HEK293 (cell line): Measurements from ENCODE around the gene CREM.

ENCODE experiments used
- OSR2 ChIP-seq: fragments of 450-650 bp; formaldehyde crosslinking; IDR thresholded peaks from 2 replicates; pipeline ENCODE4 v1.5.1; 2016; ENCODE audit warnings: missing biosample characterization, missing genetic modification characterization
- SP2 ChIP-seq: fragments of 450-650 bp; formaldehyde crosslinking; IDR thresholded peaks from 2 replicates; pipeline ENCODE4 v1.5.1; 2016; ENCODE audit warnings: missing biosample characterization, missing genetic modification characterization
- ZBTB17 ChIP-seq: fragments of 450-650 bp; formaldehyde crosslinking; IDR thresholded peaks from 2 replicates; pipeline ENCODE4 v1.5.1; 2016; ENCODE audit warnings: missing biosample characterization, missing genetic modification characterization
- ZBTB7A ChIP-seq: fragments of 450-650 bp; formaldehyde crosslinking; IDR thresholded peaks from 2 replicates; pipeline ENCODE4 v1.5.1; 2016; ENCODE audit warnings: low read depth, missing biosample characterization, missing genetic modification characterization
- ZFP37 ChIP-seq: fragments of 450-650 bp; formaldehyde crosslinking; IDR thresholded peaks from 2 replicates; pipeline ENCODE4 v1.5.1; 2016; ENCODE audit warnings: missing biosample characterization, missing genetic modification characterization
- ZNF23 ChIP-seq: fragments of 450-650 bp; formaldehyde crosslinking; IDR thresholded peaks from 2 replicates; pipeline ENCODE4 v1.5.1; 2016; ENCODE audit warnings: missing biosample characterization, missing genetic modification characterization, borderline replicate concordance
- ZNF404 ChIP-seq: fragments of 450-650 bp; formaldehyde crosslinking; IDR thresholded peaks from 2 replicates; pipeline ENCODE4 v1.5.1; 2017; ENCODE audit warnings: missing biosample characterization, missing genetic modification characterization
- ZNF548 ChIP-seq: fragments of 450-650 bp; formaldehyde crosslinking; IDR thresholded peaks from 2 replicates; pipeline ENCODE4 v1.5.1; 2016; ENCODE audit warnings: missing biosample characterization, missing genetic modification characterization
- ZSCAN18 ChIP-seq: fragments of 450-650 bp; formaldehyde crosslinking; IDR thresholded peaks from 2 replicates; pipeline ENCODE4 v1.5.1; 2016; ENCODE audit warnings: missing biosample characterization, missing genetic modification characterization
- TF ChIP-seq, protein P1 (sequence below): fragments of 450-650 bp; formaldehyde crosslinking; IDR thresholded peaks from 2 replicates; pipeline ENCODE4 v1.5.1; 2016; ENCODE audit warnings: missing biosample characterization, missing genetic modification characterization
- TF ChIP-seq, protein P2 (sequence below): fragments of 450-650 bp; formaldehyde crosslinking; IDR thresholded peaks from 2 replicates; pipeline ENCODE4 v1.5.1; 2016; ENCODE audit warnings: missing biosample characterization, missing genetic modification characterization
- TF ChIP-seq, protein P3 (sequence below): fragments of 450-650 bp; formaldehyde crosslinking; IDR thresholded peaks from 2 replicates; pipeline ENCODE4 v1.5.1; 2017; ENCODE audit warnings: missing biosample characterization, mild to moderate bottlenecking, missing genetic modification characterization, moderate library complexity

- TF ChIP-seq, protein P1, sequence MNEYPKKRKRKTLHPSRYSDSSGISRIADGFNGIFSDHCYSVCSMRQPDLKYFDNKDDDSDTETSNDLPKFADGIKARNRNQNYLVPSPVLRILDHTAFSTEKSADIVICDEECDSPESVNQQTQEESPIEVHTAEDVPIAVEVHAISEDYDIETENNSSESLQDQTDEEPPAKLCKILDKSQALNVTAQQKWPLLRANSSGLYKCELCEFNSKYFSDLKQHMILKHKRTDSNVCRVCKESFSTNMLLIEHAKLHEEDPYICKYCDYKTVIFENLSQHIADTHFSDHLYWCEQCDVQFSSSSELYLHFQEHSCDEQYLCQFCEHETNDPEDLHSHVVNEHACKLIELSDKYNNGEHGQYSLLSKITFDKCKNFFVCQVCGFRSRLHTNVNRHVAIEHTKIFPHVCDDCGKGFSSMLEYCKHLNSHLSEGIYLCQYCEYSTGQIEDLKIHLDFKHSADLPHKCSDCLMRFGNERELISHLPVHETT (tag by site-specific recombination), result no peak
- TF ChIP-seq, protein P2, sequence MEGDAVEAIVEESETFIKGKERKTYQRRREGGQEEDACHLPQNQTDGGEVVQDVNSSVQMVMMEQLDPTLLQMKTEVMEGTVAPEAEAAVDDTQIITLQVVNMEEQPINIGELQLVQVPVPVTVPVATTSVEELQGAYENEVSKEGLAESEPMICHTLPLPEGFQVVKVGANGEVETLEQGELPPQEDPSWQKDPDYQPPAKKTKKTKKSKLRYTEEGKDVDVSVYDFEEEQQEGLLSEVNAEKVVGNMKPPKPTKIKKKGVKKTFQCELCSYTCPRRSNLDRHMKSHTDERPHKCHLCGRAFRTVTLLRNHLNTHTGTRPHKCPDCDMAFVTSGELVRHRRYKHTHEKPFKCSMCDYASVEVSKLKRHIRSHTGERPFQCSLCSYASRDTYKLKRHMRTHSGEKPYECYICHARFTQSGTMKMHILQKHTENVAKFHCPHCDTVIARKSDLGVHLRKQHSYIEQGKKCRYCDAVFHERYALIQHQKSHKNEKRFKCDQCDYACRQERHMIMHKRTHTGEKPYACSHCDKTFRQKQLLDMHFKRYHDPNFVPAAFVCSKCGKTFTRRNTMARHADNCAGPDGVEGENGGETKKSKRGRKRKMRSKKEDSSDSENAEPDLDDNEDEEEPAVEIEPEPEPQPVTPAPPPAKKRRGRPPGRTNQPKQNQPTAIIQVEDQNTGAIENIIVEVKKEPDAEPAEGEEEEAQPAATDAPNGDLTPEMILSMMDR, result no peak
- TF ChIP-seq ZNF404, result no peak
- no peak for TF ChIP-seq SP2 (tag by site-specific recombination)
- TF ChIP-seq ZNF23 (tag by site-specific recombination), result no peak
- no peak for TF ChIP-seq OSR2 (tag by site-specific recombination)
- TF ChIP-seq ZBTB17 (tag by site-specific recombination), result no peak
- TF ChIP-seq ZBTB7A, result no peak
- no peak for TF ChIP-seq ZSCAN18 (tag by site-specific recombination)
- TF ChIP-seq, protein P3, sequence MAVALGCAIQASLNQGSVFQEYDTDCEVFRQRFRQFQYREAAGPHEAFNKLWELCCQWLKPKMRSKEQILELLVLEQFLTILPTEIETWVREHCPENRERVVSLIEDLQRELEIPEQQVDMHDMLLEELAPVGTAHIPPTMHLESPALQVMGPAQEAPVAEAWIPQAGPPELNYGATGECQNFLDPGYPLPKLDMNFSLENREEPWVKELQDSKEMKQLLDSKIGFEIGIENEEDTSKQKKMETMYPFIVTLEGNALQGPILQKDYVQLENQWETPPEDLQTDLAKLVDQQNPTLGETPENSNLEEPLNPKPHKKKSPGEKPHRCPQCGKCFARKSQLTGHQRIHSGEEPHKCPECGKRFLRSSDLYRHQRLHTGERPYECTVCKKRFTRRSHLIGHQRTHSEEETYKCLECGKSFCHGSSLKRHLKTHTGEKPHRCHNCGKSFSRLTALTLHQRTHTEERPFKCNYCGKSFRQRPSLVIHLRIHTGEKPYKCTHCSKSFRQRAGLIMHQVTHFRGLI, result no peak
- no peak for TF ChIP-seq ZFP37 (tag by site-specific recombination)
- no peak for TF ChIP-seq ZNF548 (tag by site-specific recombination)
These were observed 9.2 kb downstream of the CREM start for GRCh38 chr10:35135861-35136260.
